K562 (cell line): ENCODE data around the gene LIX1L. TPM values are rescaled to one million over a fixed set of nuclear protein-coding genes. Genes with fewer than 3 reads are reported as not detected.

Experiments
- ATAC-seq: fragments of 200-7000 bp; cut with Tn5 transposase; 3 replicates; pipeline ENCODE4 v1.9.1; 2020; ENCODE audit warnings: moderate library complexity
- BruUV-seq: library from RNA; stranded (reverse); fragments of 400-500 nt; replicated peaks from 2 replicates; lab custom pipeline; 2021; lab: Mats Ljungman, UMichigan
- CTCF ChIA-PET: fragments of 300-600 bp; formaldehyde crosslinking; extraction: SDS; loops from one replicate; lab custom pipeline; 2021; ENCODE audit warnings: low intra/inter-chr PET ratio; lab: Yijun Ruan, JAX
- POLR2A ChIA-PET: fragments of 300-600, 350-650 bp; sonication (Branson Sonifier 250); formaldehyde crosslinking; extraction: SDS; loops from one replicate; lab custom pipeline; 2021; ENCODE audit warnings: antibody characterized with exemption, inconsistent platforms; lab: Yijun Ruan, JAX
- DNase-seq, 4 experiments: peaks; one replicate each; pipeline versions ENCODE4 v3.0.0 to v3.0.0-alpha.2; 2011 to 2018; ENCODE audit warnings: low spot score in 3 of 4, mixed read lengths in 3 of 4; ENCODE audit errors: extremely low read depth in 1 of 4
- FAIRE-seq: peaks from 2 replicates; lab custom pipeline; 2011; peaks lifted over from hg19 to GRCh38; lab: Jason Lieb, UNC
- H2AFZ ChIP-seq: 2 replicates; pipeline ENCODE4 v1.6.0; 2011; ENCODE audit warnings: low read depth, low read length, control low read depth, inconsistent platforms
- H3K27ac ChIP-seq: fragments of 200-600 bp; 3 replicates; pipeline ENCODE4 v1.8.0; 2011; ENCODE audit warnings: low read depth, mild to moderate bottlenecking, control low read depth, inconsistent platforms, low read length, moderate library complexity, mixed read lengths; ENCODE audit errors: extremely low read depth
- H3K27me3 ChIP-seq, 2 experiments: fragments of 300-600 bp in 1 of 2; 2 replicates in 1 of 2; 3 replicates in 1 of 2; pipeline versions ENCODE4 v1.6.0 to v1.8.0; 2011; ENCODE audit warnings: inconsistent platforms in 2 of 2, low read length in 2 of 2, mild to moderate bottlenecking in 1 of 2, mixed read lengths in 1 of 2, moderate library complexity in 1 of 2; ENCODE audit not compliant: control insufficient read depth in 2 of 2, insufficient read depth in 2 of 2
- H3K36me3 ChIP-seq: fragments of 300-600 bp; 3 replicates; pipeline ENCODE4 v1.8.0; 2011; ENCODE audit warnings: mild to moderate bottlenecking, low read length, inconsistent platforms; ENCODE audit not compliant: control insufficient read depth, insufficient read depth
- H3K4me1 ChIP-seq, 2 experiments: fragments of 200-600 bp in 1 of 2; replicated peaks in 1 of 2; 2 replicates in 1 of 2; 3 replicates in 1 of 2; pipeline versions ENCODE4 v1.5.1 to v1.8.0; 2011; ENCODE audit warnings: inconsistent platforms in 2 of 2, low read length in 2 of 2, mild to moderate bottlenecking in 1 of 2, mixed read lengths in 1 of 2, moderate library complexity in 1 of 2; ENCODE audit not compliant: control insufficient read depth in 2 of 2, insufficient read depth in 2 of 2
- H3K4me2 ChIP-seq: 2 replicates; pipeline ENCODE4 v1.6.1; 2011; ENCODE audit warnings: low read length, control low read depth, inconsistent platforms, mixed read lengths; ENCODE audit not compliant: insufficient read depth
- H3K4me3 ChIP-seq: fragments of 200-600 bp; sonication (generic), shearing (Covaris generic); 2 replicates; pipeline ENCODE4 v1.5.1; 2016; ENCODE audit warnings: control low read depth, inconsistent platforms
- H3K79me2 ChIP-seq: fragments of 200-600 bp; 3 replicates; pipeline ENCODE4 v1.8.0; 2011; ENCODE audit warnings: low read length, inconsistent platforms; ENCODE audit not compliant: control insufficient read depth, insufficient read depth
- H3K9ac ChIP-seq, 2 experiments: 2 replicates each; pipeline versions ENCODE4 v1.6.0 to v1.6.1; 2011; ENCODE audit warnings: low read depth in 2 of 2, low read length in 2 of 2, control low read depth in 1 of 2, inconsistent platforms in 1 of 2, mild to moderate bottlenecking in 1 of 2, mixed read lengths in 1 of 2; ENCODE audit not compliant: insufficient read depth in 1 of 2
- H3K9me1 ChIP-seq: one replicate; pipeline ENCODE4 v1.6.0; 2011; ENCODE audit warnings: inconsistent platforms, mild to moderate bottlenecking, low read length, moderate library complexity; ENCODE audit not compliant: control insufficient read depth, insufficient read depth
- H3K9me3 ChIP-seq: replicated peaks from 2 replicates; pipeline ENCODE4 v1.5.1; 2011; ENCODE audit warnings: low read depth, low read length, inconsistent platforms; ENCODE audit not compliant: control insufficient read depth, insufficient read depth
- H4K20me1 ChIP-seq: replicated peaks from 2 replicates; pipeline ENCODE4 v1.6.1; 2011; ENCODE audit warnings: low read length, inconsistent platforms, mixed read lengths; ENCODE audit not compliant: control insufficient read depth, insufficient read depth
- FOXJ3 ChIP-seq: sonication (generic); formaldehyde crosslinking; IDR thresholded peaks from 2 replicates; pipeline ENCODE4 v1.4.0; 2020; ENCODE audit warnings: mild to moderate bottlenecking, missing genetic modification reagents
- NR3C1 ChIP-seq: sonication (generic); formaldehyde crosslinking; IDR thresholded peaks from 2 replicates; pipeline ENCODE4 v1.8.1; 2022; ENCODE audit warnings: missing genetic modification reagents
- SAP30 ChIP-seq: fragments of 200-600 bp; sonication (generic); IDR thresholded peaks from 2 replicates; pipeline ENCODE4 v1.6.1; 2012; ENCODE audit warnings: borderline replicate concordance, low read depth, mild to moderate bottlenecking, moderate library complexity, low read length, control low read depth, inconsistent platforms; ENCODE audit not compliant: insufficient read depth, poor library complexity, severe bottlenecking
- SMAD3 ChIP-seq: fragments of 450-650 bp; formaldehyde crosslinking; conservative IDR thresholded peaks from 2 replicates; pipeline ENCODE4 v1.4.0; 2020; ENCODE audit warnings: mild to moderate bottlenecking
- SREBF2 ChIP-seq: sonication (generic); formaldehyde crosslinking; IDR thresholded peaks from 2 replicates; pipeline ENCODE4 v1.4.0; 2020; ENCODE audit warnings: mild to moderate bottlenecking, missing genetic modification reagents
- TAF1 ChIP-seq: IDR thresholded peaks from 2 replicates; pipeline ENCODE4 v1.6.1; 2011; ENCODE audit warnings: mild to moderate bottlenecking, low read length, moderate library complexity; ENCODE audit not compliant: insufficient read depth, control insufficient read depth, severe bottlenecking; ENCODE audit errors: extremely low read depth
- TAF15 ChIP-seq: fragments of 200-400 bp; formaldehyde crosslinking; IDR thresholded peaks from 2 replicates; pipeline ENCODE4 v1.6.1; 2017; ENCODE audit warnings: mild to moderate bottlenecking, low read depth, low read length, moderate library complexity
- TCF7L2 ChIP-seq: fragments of 150-350 bp; IDR thresholded peaks from 2 replicates; pipeline ENCODE4 v1.6.1; 2016; ENCODE audit warnings: low read depth, mild to moderate bottlenecking, low read length, moderate library complexity
- ZNF444 ChIP-seq: fragments of 250-450 bp; sonication (Bioruptor Pico); IDR thresholded peaks from 2 replicates; pipeline ENCODE4 v1.4.0; 2020; ENCODE audit warnings: mild to moderate bottlenecking, moderate library complexity
- in situ Hi-C: fragments of 300-500 bp; cut with MboI; formaldehyde crosslinking; loops from 4 replicates; pipeline ENCODE4 v1.15.0; 2018; ENCODE audit warnings: inconsistent platforms, mixed read lengths
- intact Hi-C: fragments of 100-400 bp; cut with micrococcal nuclease; formaldehyde crosslinking; loops from 2 replicates; pipeline ENCODE4 v1.14.2; 2022
- polyA plus RNA-seq, 8 experiments: library from polyadenylated mRNA; depleted of rRNA in 4 of 8; stranded (reverse) in 5 of 8; unstranded in 3 of 8; fragments of >200 nt; fragmentation: Nextera tagmentation in 2 of 8; fragmentation: Illumina TruSeq in 1 of 8; extraction: Ambion mirVana in 2 of 8; extraction: Trizol in 1 of 8; gene quantifications; 2 replicates each; pipeline versions ENCODE4 v1.2.1 to v1.2.3, GENCODE V29; 2011 to 2014; ENCODE audit warnings: inconsistent platforms in 1 of 8, missing spikeins in 1 of 8
- total RNA-seq, 7 experiments: library from RNA; depleted of rRNA in 6 of 7; stranded (reverse); fragments of >200 nt in 6 of 7; fragmentation: Illumina TruSeq in 2 of 7; extraction: Trizol in 2 of 7; gene quantifications; 2 replicates each; pipeline versions ENCODE4 v1.2.1 to v1.2.3, GENCODE V29; 2011 to 2021; ENCODE audit warnings: low replicate concordance in 1 of 7
- TF ChIP-seq, protein P1 (sequence below): fragments of 450-650 bp; formaldehyde crosslinking; IDR thresholded peaks from 2 replicates; pipeline ENCODE4 v1.4.0; 2020; ENCODE audit warnings: mild to moderate bottlenecking, moderate library complexity
- TF ChIP-seq, protein P2 (sequence below), 2 experiments: fragments of 450-650 bp; formaldehyde crosslinking in 1 of 2; IDR thresholded peaks; 2 replicates each; pipeline versions ENCODE4 v1.4.0 to v1.6.1; 2014 to 2020; ENCODE audit warnings: mild to moderate bottlenecking in 2 of 2, borderline replicate concordance in 1 of 2, low read depth in 1 of 2
- TF ChIP-seq, protein P3 (sequence below): fragments of 450-650 bp; IDR thresholded peaks from 2 replicates; pipeline ENCODE4 v1.6.1; 2016; ENCODE audit warnings: antibody characterized with exemption

Gene LIX1L
- total and polyA plus RNA-seq, 9 of the 15 experiments (the other 6 are each of a cell fraction or from before 2014, with no cell fraction given): 4.6 to 26.5 (median 12.5) TPM

DNA sequence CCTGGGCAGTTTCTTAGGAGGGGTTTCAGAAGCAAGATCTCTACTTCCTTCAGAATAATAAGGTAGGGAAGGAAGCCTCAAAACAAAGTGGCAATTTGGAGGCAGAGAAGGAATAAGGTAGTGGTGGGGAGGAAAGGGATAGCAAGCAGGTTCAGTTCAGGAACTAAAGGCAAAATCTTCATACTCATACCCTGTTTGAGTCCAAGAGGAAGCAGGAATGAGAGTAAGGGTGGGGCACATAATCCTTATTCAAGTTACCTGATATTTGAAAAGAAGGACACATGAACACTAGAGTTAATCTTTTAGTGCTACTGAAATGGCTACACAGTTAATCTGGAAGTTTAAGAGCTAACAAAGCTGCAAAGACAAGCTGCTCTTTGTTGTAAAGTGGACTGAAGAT, 22.1 kb downstream of the LIX1L start:
- no TSS peak for BruUV-seq
- H3K79me2 ChIP-seq: no peaks in the 10 kb centered on the region; the same call in 2 of the 3 replicates
- no peak for DNase-seq
- no peak overlapping the region for H3K4me2 ChIP-seq
- no peak overlapping the region for H3K4me3 ChIP-seq
- ChIA-PET POLR2A (interaction anchor here (0.6 to 1.0 kb wide), 4 partner anchors 9 to 50 kb away, joined by 3 read pairs; partner anchors contain the start of genes ANKRD34A, ANKRD35, LIX1L and POLR3GL), CTCF (no interaction called here)
- intact Hi-C loops: no loop called here
- TF ChIP-seq SAP30 (no peak), ZNF444 (CRISPR knock-in tag) (no peak), TAF1 (no peak), NR3C1 (CRISPR knock-in tag) (no peak), SMAD3 (CRISPR knock-in tag) (no peak), SREBF2 (no peak), TAF15 (no peak), FOXJ3 (CRISPR knock-in tag) (no peak), TCF7L2 (no peak)
- TF ChIP-seq, protein P1, sequence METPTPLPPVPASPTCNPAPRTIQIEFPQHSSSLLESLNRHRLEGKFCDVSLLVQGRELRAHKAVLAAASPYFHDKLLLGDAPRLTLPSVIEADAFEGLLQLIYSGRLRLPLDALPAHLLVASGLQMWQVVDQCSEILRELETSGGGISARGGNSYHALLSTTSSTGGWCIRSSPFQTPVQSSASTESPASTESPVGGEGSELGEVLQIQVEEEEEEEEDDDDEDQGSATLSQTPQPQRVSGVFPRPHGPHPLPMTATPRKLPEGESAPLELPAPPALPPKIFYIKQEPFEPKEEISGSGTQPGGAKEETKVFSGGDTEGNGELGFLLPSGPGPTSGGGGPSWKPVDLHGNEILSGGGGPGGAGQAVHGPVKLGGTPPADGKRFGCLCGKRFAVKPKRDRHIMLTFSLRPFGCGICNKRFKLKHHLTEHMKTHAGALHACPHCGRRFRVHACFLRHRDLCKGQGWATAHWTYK (CRISPR knock-in tag): no peak
- TF ChIP-seq, protein P2, sequence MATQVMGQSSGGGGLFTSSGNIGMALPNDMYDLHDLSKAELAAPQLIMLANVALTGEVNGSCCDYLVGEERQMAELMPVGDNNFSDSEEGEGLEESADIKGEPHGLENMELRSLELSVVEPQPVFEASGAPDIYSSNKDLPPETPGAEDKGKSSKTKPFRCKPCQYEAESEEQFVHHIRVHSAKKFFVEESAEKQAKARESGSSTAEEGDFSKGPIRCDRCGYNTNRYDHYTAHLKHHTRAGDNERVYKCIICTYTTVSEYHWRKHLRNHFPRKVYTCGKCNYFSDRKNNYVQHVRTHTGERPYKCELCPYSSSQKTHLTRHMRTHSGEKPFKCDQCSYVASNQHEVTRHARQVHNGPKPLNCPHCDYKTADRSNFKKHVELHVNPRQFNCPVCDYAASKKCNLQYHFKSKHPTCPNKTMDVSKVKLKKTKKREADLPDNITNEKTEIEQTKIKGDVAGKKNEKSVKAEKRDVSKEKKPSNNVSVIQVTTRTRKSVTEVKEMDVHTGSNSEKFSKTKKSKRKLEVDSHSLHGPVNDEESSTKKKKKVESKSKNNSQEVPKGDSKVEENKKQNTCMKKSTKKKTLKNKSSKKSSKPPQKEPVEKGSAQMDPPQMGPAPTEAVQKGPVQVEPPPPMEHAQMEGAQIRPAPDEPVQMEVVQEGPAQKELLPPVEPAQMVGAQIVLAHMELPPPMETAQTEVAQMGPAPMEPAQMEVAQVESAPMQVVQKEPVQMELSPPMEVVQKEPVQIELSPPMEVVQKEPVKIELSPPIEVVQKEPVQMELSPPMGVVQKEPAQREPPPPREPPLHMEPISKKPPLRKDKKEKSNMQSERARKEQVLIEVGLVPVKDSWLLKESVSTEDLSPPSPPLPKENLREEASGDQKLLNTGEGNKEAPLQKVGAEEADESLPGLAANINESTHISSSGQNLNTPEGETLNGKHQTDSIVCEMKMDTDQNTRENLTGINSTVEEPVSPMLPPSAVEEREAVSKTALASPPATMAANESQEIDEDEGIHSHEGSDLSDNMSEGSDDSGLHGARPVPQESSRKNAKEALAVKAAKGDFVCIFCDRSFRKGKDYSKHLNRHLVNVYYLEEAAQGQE (IDR thresholded peaks at IDR 0.05; ENCODE audit: borderline replicate concordance): no peak
- TF ChIP-seq, protein P2 (CRISPR knock-in tag; IDR thresholded peaks at IDR 0.05; ENCODE audit: low read depth): no peak
- TF ChIP-seq, protein P3, sequence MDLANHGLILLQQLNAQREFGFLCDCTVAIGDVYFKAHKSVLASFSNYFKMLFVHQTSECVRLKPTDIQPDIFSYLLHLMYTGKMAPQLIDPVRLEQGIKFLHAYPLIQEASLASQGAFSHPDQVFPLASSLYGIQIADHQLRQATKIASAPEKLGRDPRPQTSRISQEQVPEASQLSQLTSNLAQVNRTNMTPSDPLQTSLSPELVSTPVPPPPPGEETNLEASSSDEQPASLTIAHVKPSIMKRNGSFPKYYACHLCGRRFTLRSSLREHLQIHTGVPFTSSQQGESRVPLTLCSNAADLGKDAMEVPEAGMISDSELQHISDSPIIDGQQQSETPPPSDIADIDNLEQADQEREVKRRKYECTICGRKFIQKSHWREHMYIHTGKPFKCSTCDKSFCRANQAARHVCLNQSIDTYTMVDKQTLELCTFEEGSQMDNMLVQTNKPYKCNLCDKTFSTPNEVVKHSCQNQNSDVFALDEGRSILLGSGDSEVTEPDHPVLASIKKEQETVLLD: no peak
- FAIRE-seq: no peak
- H3K4me1 ChIP-seq: peaks cover 4 to 12% of the 10 kb centered on the region in 2 experiments; a peak in 3 of 5 replicates
- no peak overlapping the region for H3K27ac ChIP-seq
- H3K9me1 ChIP-seq: peaks cover 3% of the 10 kb centered on the region
- no peaks in the 10 kb centered on the region for H3K27me3 ChIP-seq
- no peaks in the 10 kb centered on the region for H3K9me3 ChIP-seq
- peaks cover 16% of the 10 kb centered on the region; the same call in 1 of the 3 replicates for H3K36me3 ChIP-seq
- no peak overlapping the region for H3K9ac ChIP-seq
- ATAC-seq: no peak
- no peak overlapping the region for H2AFZ ChIP-seq
- in situ Hi-C loops: no loop called here
- H4K20me1 ChIP-seq: no peaks in the 10 kb centered on the region
